Mucosa of stomach (tissue), 1 donor: ENCODE results near the gene ZNF524.

Source experiments
- H3K27me3 ChIP-seq: one replicate; pipeline ENCODE4 v1.7.0; 2013; ENCODE audit warnings: mild to moderate bottlenecking, low read length; ENCODE audit not compliant: control insufficient read depth, insufficient read depth
- H3K36me3 ChIP-seq: one replicate; pipeline ENCODE4 v1.7.0; 2013; ENCODE audit warnings: low read length; ENCODE audit not compliant: control insufficient read depth, insufficient read depth
- H3K4me1 ChIP-seq: one replicate; pipeline ENCODE4 v1.7.0; 2013; ENCODE audit warnings: mild to moderate bottlenecking, low read length; ENCODE audit not compliant: control insufficient read depth, insufficient read depth
- H3K4me3 ChIP-seq: one replicate; pipeline ENCODE4 v1.7.0; 2013; ENCODE audit warnings: low read length
- H3K9ac ChIP-seq: one replicate; pipeline ENCODE4 v1.7.0; 2013; ENCODE audit warnings: mild to moderate bottlenecking, low read length, moderate library complexity
- H3K9me3 ChIP-seq: one replicate; pipeline ENCODE4 v1.7.0; 2013; ENCODE audit warnings: mild to moderate bottlenecking, low read length, moderate library complexity; ENCODE audit not compliant: control insufficient read depth
- donor health status: Pancreatic carcinoma.

ZNF524 gene

GRCh38 chr19:55606817-55607216 is 6.7 kb downstream of the ZNF524 start:
- Histone ChIP-seq H3K4me3 (no peak overlapping the region), H3K36me3 (no peaks in the 10 kb centered on the region), H3K27me3 (no peaks in the 10 kb centered on the region), H3K4me1 (peaks cover 20% of the 10 kb centered on the region), H3K9ac (peak overlapping the region; percentile 91), H3K9me3 (no peaks in the 10 kb centered on the region)

GRCh38 chr19:55609326-55609725 is 9.2 kb downstream of the ZNF524 start:
- no peaks in the 10 kb centered on the region for H3K27me3 ChIP-seq
- H3K36me3 ChIP-seq = no peaks in the 10 kb centered on the region
- H3K9me3 ChIP-seq = no peaks in the 10 kb centered on the region
- H3K4me1 ChIP-seq = peaks cover 16% of the 10 kb centered on the region
- H3K9ac ChIP-seq = no peak overlapping the region
- H3K4me3 ChIP-seq = no peak overlapping the region

GRCh38 chr19:55611300-55611982 is 11.4 kb downstream of the ZNF524 start:
- Histone ChIP-seq H3K4me1 (peaks cover 14% of the 10 kb centered on the region), H3K27me3 (no peaks in the 10 kb centered on the region), H3K36me3 (no peaks in the 10 kb centered on the region), H3K9me3 (no peaks in the 10 kb centered on the region), H3K4me3 (no peak overlapping the region), H3K9ac (no peak overlapping the region)

- H3K9me3 ChIP-seq = no peaks in the 10 kb centered on the region
- H3K4me3 ChIP-seq = no peak overlapping the region
- H3K9ac ChIP-seq = no peak overlapping the region
- H3K4me1 ChIP-seq = peaks cover 7% of the 10 kb centered on the region
- H3K36me3 ChIP-seq = no peaks in the 10 kb centered on the region
- H3K27me3 ChIP-seq = no peaks in the 10 kb centered on the region
Measured at GRCh38 chr19:55611983-55612645, 12.0 kb downstream of the ZNF524 start.

- peaks cover 4% of the 10 kb centered on the region for H3K36me3 ChIP-seq
- no peaks in the 10 kb centered on the region for H3K9me3 ChIP-seq
- no peak overlapping the region for H3K9ac ChIP-seq
- H3K4me1 ChIP-seq = peaks cover 7% of the 10 kb centered on the region
- H3K4me3 ChIP-seq = no peak overlapping the region
- no peaks in the 10 kb centered on the region for H3K27me3 ChIP-seq
Measured at GRCh38 chr19:55613396-55613795, 13.3 kb downstream of the ZNF524 start.

- Histone ChIP-seq H3K4me1 (peaks cover 7% of the 10 kb centered on the region), H3K9ac (no peak overlapping the region), H3K4me3 (no peak overlapping the region), H3K9me3 (no peaks in the 10 kb centered on the region), H3K36me3 (peaks cover 4% of the 10 kb centered on the region), H3K27me3 (no peaks in the 10 kb centered on the region)
Measured at GRCh38 chr19:55613930-55614710, 14.0 kb downstream of the ZNF524 start.

- Histone ChIP-seq H3K4me3 (no peak overlapping the region), H3K36me3 (peaks cover 4% of the 10 kb centered on the region), H3K4me1 (peaks cover 7% of the 10 kb centered on the region), H3K9ac (no peak overlapping the region), H3K9me3 (no peaks in the 10 kb centered on the region), H3K27me3 (no peaks in the 10 kb centered on the region)
Measured at GRCh38 chr19:55614711-55615542, 14.8 kb downstream of the ZNF524 start.

- Histone ChIP-seq H3K36me3 (peaks cover 4% of the 10 kb centered on the region), H3K4me3 (no peak overlapping the region), H3K9ac (no peak overlapping the region), H3K27me3 (no peaks in the 10 kb centered on the region), H3K4me1 (peaks cover 7% of the 10 kb centered on the region), H3K9me3 (no peaks in the 10 kb centered on the region)
Measured at GRCh38 chr19:55615543-55616394, 15.7 kb downstream of the ZNF524 start.

GRCh38 chr19:55616395-55616875 is 16.3 kb downstream of the ZNF524 start:
- H3K4me3 ChIP-seq = no peak overlapping the region
- H3K36me3 ChIP-seq = peaks cover 4% of the 10 kb centered on the region
- H3K4me1 ChIP-seq = peaks cover 7% of the 10 kb centered on the region

GRCh38 chr19:55617426-55617825 is 17.3 kb downstream of the ZNF524 start:
- no peak overlapping the region for H3K4me3 ChIP-seq
- no peaks in the 10 kb centered on the region for H3K27me3 ChIP-seq
- peaks cover 4% of the 10 kb centered on the region for H3K36me3 ChIP-seq
- no peaks in the 10 kb centered on the region for H3K9me3 ChIP-seq
- H3K4me1 ChIP-seq = no peaks in the 10 kb centered on the region
- H3K9ac ChIP-seq = no peak overlapping the region

More at GRCh38 chr19:55616395-55616875, 16.3 kb downstream of the ZNF524 start:
- Histone ChIP-seq H3K9ac (no peak overlapping the region), H3K9me3 (no peaks in the 10 kb centered on the region), H3K27me3 (no peaks in the 10 kb centered on the region)

- Histone ChIP-seq H3K36me3 (peaks cover 4% of the 10 kb centered on the region), H3K9me3 (no peaks in the 10 kb centered on the region), H3K4me3 (no peak overlapping the region), H3K4me1 (peaks cover 2% of the 10 kb centered on the region), H3K27me3 (no peaks in the 10 kb centered on the region), H3K9ac (no peak overlapping the region)
Measured at GRCh38 chr19:55618426-55618825, 18.3 kb downstream of the ZNF524 start.
